Measurements from ENCODE around the gene WDR27.
A peak's percentile ranks its signal among the peaks of the same experiment; 100 is the strongest.

Gene WDR27

GRCh38 chr6:169701954-169702839, at the start of gene WDR27, which contains the start of gene C6orf120:
Gene WDR27, minus strand, starts transcription at chr6:169702029. Its CDS starts 13,024 bp downstream, at chr6:169689005.
Gene C6orf120, plus strand, starts transcription at chr6:169702126. Its CDS starts 334 bp downstream, at chr6:169702460.
- peak; percentile 94 to 98 for DNase-seq (ENCODE audit: low read depth in 1 of 2, low spot score in 1 of 2)

- DNase-seq (ENCODE audit: low read depth in 1 of 2, low spot score in 1 of 2), result no peak
Measured at GRCh38 chr6:169746556-169746955, 44.7 kb upstream of the WDR27 start.

GRCh38 chr6:169745405-169745804, 43.6 kb upstream of the WDR27 start:
- no peak for DNase-seq (ENCODE audit: low read depth in 1 of 2, low spot score in 1 of 2)

- no peak for DNase-seq (ENCODE audit: low read depth in 1 of 2, low spot score in 1 of 2)
Measured at GRCh38 chr6:169741344-169741743, 39.5 kb upstream of the WDR27 start.

GRCh38 chr6:169738976-169739529, 37.2 kb upstream of the WDR27 start:
- no peak for DNase-seq (ENCODE audit: low read depth in 1 of 2, low spot score in 1 of 2)

GRCh38 chr6:169738204-169738975, 36.6 kb upstream of the WDR27 start:
- no peak for DNase-seq (ENCODE audit: low read depth in 1 of 2, low spot score in 1 of 2)

GRCh38 chr6:169729961-169730360, 28.1 kb upstream of the WDR27 start:
- DNase-seq (ENCODE audit: low read depth in 1 of 2, low spot score in 1 of 2), result no peak

- no peak for DNase-seq (ENCODE audit: low read depth in 1 of 2, low spot score in 1 of 2)
Measured at GRCh38 chr6:169726963-169727362, 25.1 kb upstream of the WDR27 start.

- DNase-seq (ENCODE audit: low read depth in 1 of 2, low spot score in 1 of 2), result no peak
Measured at GRCh38 chr6:169726049-169726400, 24.2 kb upstream of the WDR27 start.

- DNase-seq (ENCODE audit: low read depth in 1 of 2, low spot score in 1 of 2), result peak in 1 of 2 donors; percentile 3
Measured at GRCh38 chr6:169725125-169726048, 23.6 kb upstream of the WDR27 start.

GRCh38 chr6:169724494-169725124, 22.8 kb upstream of the WDR27 start, which contains the start of gene PHF10:
Gene PHF10, minus strand, starts transcription at chr6:169724500. Its CDS starts 569 bp downstream, at chr6:169723931.
- peak; percentile 44 to 67 for DNase-seq (ENCODE audit: low read depth in 1 of 2, low spot score in 1 of 2)

- peak; percentile 10 to 41 for DNase-seq (ENCODE audit: low read depth in 1 of 2, low spot score in 1 of 2)
Measured at GRCh38 chr6:169723991-169724493, 22.2 kb upstream of the WDR27 start.

- peak; percentile 42 to 53 for DNase-seq (ENCODE audit: low read depth in 1 of 2, low spot score in 1 of 2)
Measured at GRCh38 chr6:169723200-169723909, 21.5 kb upstream of the WDR27 start.

GRCh38 chr6:169722362-169723199, 20.8 kb upstream of the WDR27 start:
- DNase-seq (ENCODE audit: low read depth in 1 of 2, low spot score in 1 of 2), result peak; percentile 9 to 20

- DNase-seq (ENCODE audit: low read depth in 1 of 2, low spot score in 1 of 2), result no peak
Measured at GRCh38 chr6:169720207-169720855, 18.5 kb upstream of the WDR27 start.

GRCh38 chr6:169719117-169719516, 17.3 kb upstream of the WDR27 start:
- no peak for DNase-seq (ENCODE audit: low read depth in 1 of 2, low spot score in 1 of 2)

- no peak for DNase-seq (ENCODE audit: low read depth in 1 of 2, low spot score in 1 of 2)
Measured at GRCh38 chr6:169714595-169714994, 12.8 kb upstream of the WDR27 start.

GRCh38 chr6:169714178-169714577, 12.3 kb upstream of the WDR27 start:
- DNase-seq (ENCODE audit: low read depth in 1 of 2, low spot score in 1 of 2), result no peak
